ENCODE measurements around the gene KEAP1.

DNA sequence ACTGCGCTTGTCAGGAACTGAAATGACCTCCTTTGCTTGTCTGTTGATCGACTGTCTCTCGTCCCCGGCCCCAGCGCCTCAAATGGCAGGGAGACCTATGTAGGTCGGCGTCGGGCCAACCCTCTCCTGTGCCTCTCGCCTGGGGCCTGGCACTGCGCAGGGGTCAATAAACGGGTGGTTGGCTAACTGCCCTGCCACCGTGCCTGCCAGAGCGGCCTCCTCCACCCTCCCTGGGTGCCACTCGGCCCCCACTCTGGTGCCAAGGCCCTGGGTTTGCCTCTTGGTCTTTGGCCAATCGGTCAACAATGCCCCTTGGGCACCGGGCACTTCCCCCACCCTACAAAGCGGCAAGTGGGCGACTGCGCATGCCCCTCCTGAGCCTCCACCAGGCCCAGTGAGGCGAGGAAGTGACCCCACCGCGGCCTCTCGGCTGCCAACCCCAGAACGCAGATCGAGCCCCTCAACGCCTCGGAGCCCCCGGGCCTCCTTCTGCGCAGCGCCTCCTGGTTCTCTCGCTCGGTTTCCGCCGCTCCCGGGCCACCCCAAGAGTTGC, 1.1 kb downstream of the KEAP1 start:
- TF ChIP-seq ZNF274 (IDR thresholded peaks at IDR 0.05; ENCODE audit: low read depth, low read length) (no peak), YY1 (IDR thresholded peaks at IDR 0.05; ENCODE audit: insufficient read depth, insufficient read length) (no peak)

Measured in NT2/D1 (cell line).